HS-5 (cell line): Measurements from ENCODE around the gene S1PR2.
"Not testable (repeated sequence)": the region's sequence is repeated elsewhere in the genome, so short reads cannot be mapped to it uniquely, and the experiment has no call there.

Experiments
- DNase-seq: peaks from one replicate; pipeline ENCODE4 v3.0.0-alpha.2; 2012; ENCODE audit warnings: low read depth

The S1PR2 gene

GRCh38 chr19:10254244-10254643 is 23.1 kb upstream of the S1PR2 start:
- DNase-seq, result no peak

- DNase-seq, result no peak
Measured at GRCh38 chr19:10252707-10253106, 21.6 kb upstream of the S1PR2 start.

DNA sequence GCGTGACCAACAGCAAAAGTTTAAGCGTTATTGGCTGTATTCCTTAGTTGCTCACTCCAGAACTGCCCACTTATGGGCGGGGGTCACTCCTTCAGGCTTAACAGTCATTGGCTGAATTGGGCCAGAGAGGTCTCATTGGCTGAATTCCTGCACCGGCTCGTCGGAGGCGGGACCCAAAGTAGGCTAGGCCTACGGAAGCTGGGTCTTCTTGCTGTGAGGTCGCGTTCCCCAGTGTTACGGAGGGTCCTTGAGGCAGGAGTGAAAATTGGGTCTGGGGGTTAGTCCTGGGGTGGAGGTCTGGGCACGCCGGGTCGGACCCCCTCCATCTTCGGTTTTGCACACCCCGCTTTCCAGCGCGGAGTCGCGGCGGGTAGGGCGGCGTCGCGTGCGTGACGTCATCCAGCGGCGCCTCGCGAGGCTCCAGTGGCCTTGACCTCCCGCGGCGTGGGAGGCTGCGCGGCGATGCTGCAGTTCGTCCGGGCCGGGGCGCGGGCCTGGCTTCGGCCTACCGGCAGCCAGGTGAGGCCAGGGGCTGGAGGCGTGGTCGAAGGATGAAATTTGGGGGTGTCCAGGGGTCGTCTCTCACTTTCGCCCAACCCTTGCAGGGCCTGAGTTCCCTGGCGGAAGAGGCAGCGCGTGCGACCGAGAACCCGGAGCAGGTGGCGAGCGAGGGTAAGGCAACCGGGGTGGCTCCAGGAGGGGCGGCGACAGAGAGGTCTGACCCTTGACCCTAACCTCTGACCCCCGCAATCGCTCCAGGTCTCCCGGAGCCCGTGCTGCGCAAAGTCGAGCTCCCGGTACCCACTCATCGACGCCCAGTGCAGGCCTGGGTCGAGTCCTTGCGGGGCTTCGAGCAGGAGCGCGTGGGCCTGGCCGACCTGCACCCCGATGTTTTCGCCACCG is 20.9 kb upstream of the S1PR2 start, which contains the start of gene MRPL4:
TSS of gene MRPL4 (plus strand) at position 423 of the 903 bp plus-strand sequence. CDS start at position 463, 40 bp downstream.
- DNase-seq, result peak; percentile 99

GRCh38 chr19:10246511-10246910 is 15.4 kb upstream of the S1PR2 start:
- DNase-seq, result no peak

DNA sequence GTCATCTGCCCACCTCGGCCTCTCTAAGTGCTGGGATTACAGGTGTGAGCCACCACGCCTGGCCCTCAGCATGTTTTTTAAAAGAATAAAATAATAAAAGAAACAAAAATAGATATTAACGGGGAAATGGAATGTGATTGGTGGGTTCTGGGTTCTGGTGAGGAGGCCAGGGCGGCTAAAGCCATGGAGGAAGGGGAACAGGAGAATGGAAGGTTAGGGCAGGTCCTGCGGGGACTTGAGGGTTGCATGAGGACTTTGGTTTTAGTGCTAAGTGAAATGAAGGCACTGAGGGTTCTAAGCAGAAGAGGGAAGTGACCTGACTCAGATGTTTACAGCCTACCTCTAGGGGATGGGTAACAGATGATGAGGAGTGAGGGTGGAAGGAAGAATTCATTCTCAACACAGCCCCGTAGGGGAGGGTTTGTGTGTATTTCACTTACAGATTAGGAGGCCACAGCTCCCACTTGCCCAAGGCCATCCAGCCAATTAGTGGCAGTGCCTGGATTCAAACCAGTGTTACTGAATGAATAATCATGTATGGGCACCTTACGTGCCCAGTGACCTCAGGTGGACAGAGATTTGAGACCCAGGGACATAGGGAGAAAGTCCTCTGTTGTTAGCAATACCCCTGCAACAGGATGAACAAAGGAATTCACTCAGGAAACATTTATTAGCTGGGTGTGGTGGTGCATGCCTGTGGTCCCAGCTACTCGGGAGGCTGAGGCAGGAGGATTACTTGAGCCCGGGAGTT is 14.2 kb upstream of the S1PR2 start:
- DNase-seq, result no peak

DNA sequence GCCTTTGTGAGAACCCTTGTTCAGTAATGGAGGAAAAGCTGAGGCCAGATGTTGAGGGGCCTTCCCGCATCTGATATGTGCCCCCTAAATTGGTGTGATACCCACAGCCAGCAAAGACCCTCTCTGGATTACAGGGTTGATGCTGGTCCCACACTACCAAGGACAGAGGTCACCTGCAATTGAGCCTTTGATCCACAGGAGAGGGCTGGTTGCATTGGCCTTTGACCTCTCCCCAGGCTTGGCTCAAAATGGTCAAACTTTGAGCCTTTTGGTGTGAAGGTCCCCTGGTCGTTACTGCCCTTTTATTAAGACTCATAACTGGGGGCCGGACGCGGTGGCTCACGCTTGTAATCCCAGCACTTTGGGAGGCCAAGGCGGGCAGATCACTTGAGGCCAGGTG is 12.5 kb upstream of the S1PR2 start:
- no peak for DNase-seq

DNA sequence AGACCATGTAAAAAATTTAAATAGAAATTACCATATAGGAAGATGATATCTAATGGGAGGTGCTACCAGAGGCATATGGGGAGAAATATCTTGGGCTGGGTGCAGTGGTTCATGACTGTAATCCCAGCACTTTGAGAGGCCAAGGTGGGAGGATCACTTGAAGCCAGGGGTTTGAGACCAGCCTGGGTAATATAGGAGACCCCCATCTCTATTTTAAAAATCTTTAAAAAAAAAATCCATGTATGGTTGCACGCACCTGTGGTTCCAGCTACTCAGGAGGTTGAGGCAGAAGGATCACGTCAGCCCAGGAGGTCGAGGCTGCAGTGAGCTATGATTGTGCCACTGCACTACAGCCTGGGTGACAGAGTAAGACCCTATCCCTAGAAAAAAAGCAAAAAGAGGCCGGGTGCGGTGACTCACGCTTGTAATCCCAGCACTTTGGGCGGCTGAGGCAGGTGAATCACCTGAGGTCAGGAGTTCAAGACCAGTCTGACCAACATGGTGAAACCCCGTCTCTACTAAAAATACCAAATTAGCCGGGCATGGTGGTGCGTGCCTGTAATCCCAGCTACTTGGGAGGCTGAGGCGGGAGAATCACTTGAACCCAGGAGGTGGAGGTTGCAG is 10.8 kb upstream of the S1PR2 start:
- not testable (repeated sequence) for DNase-seq

GRCh38 chr19:10238172-10238783 is 7.1 kb upstream of the S1PR2 start:
- DNase-seq, result no peak

GRCh38 chr19:10237702-10238101 is 6.6 kb upstream of the S1PR2 start:
- DNase-seq, result no peak

GRCh38 chr19:10235409-10235808 is 4.3 kb upstream of the S1PR2 start:
- DNase-seq, result not testable (repeated sequence)

DNA sequence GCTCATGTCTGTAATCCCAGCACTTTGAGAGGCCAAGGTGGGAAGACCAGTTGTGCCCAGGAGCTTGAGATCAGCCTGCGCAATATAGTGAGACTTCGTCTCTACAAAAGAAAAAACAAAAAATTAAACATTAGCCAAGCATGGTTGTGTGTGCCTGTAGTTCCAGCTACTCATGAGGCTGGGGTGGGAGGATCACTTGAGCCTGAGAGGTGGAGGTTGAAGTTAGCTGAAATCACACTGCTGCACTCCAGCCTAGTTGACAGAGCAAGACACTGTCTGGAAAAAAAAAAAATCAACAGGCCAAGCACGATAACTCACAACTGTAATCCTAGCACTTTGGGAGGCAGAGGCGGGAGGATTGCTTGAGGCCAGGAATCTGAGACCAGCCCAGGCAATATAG is 3.9 kb upstream of the S1PR2 start:
- DNase-seq, result no peak

DNA sequence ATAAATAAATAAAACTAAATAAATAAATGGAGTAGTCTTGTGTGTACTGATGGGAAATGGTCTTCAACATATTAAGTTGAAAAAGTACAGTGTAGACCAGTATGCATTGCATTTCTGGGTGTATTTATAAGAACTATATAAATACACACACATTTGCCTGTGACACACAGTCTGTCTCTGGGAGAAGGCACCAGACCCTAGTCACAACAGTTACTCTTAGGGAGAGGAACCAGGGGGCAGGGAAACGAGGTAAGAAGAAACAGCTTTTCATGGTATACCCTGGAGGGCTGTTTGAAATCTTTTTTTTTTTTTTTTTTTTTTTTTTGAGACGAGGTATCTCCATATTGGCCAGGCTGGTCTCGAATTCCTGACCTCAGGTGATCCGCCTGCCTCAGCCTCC is 2.8 kb upstream of the S1PR2 start:
- DNase-seq, result no peak

DNA sequence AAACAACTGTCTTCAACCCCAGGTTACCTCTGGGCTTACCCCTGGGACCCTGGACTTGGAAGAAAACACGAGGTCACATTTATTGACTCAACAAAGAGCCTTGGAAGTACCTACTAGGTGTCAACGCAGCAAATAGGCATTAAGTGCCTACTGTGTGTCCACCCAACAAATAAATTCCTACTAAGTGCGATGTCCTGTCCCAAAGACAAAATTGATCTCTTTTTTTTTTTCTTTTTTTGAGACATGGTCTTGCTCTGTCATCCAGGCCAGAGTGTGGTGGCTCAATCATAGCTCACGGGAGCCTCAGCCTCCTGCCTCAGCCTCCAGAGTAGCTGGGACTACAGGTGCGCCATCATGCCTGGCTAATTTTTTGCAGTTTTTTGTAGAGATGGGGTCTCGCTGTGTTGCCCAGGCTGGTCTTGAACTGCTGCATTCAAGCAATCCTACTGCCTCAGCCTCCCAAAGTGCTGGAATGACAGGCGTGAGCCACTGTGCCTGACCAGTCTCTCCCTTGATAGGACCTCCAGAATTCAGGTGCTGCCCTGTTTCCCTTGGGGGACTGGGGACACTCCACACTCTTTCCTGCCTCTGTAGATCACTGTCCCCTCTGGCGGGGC is 589 bp upstream of the S1PR2 start:
- no peak for DNase-seq

DNA sequence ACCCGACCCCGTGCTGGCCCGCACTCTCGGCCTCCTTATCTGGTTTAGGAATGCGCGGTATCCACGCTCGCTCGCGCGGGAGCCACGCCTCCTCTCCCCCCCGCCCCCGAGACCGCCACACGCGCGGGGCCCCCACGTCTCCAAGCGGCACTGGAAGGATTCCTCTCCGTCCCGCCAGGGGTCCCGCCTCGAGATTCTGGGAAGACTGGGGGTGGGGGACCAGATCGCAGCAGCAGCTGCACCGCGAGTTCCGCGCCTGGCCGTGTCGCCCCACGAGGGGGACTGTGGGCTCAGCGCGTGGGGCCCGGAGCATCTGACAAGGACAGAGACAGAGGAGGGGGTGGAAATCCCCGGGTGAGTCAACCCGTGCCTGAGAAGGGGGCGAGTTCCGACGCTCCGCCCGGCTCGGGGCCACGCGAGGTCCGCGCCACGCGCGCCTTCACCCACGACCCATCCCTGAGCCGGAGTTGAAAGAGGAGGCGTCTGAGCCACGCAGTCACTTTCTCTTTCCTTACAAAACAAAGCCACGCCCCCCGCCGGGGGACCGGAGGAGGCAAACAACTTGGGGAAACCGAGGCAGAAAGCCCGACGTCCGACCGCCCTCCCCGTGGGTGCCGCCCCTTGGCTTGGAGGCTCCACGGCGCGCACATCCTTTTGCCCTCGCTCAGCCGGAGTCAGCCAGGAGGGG is 814 bp downstream of the S1PR2 start:
- DNase-seq, result no peak

DNA sequence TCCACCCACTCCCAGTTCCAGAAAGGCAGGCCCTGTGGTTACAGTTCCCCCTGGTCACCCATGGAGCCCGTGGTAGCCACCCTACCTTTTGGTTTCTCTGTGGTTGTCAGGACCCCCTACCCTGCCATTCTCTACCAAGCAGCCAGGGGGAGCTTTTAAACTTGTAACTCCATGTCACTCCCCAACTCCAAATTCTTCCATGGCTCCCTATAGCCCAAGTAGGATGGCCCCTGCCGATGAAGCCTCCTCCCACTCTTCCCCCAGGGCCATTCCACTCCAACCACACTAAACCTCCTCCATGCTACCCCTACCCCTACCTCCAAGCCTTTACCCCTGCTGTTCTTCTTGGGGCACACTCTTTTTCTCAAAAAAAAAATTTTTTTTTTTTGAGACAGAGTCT is 2.2 kb downstream of the S1PR2 start:
- DNase-seq, result no peak

- DNase-seq, result no peak
Measured at GRCh38 chr19:10228393-10228792, 2.7 kb downstream of the S1PR2 start.

- DNase-seq, result no peak
Measured at GRCh38 chr19:10227026-10227971, 3.8 kb downstream of the S1PR2 start.

DNA sequence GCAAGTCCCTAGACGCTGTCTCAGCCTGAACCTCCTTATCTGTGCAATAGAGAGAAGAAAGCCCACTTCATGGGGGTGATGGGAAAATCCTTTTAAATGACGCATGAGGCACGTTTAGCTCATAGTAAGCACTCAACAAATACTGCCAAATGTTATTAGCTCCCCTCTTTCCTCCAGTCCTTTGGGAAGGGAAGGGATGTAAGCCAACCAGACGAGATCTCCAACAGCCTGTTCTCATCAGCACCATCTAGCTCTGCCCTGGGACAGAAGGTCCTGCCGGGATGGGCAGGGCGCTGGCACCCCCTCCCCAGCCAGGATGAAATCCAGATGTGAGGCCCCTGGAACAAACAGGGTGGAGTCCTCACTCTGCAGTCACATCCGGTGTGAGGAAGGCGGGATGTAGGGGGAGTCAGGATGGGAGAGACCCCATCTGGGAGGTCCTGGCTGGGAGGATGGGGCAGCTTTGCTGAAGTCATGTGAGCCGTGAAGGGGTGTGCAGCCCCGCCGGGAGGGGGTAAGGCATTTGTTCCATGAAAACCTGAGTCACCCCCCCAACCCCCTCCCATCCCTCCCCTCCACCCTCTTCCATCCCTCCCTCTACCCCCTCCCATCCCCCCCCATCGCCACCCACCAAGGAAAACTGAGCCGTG is 4.6 kb downstream of the S1PR2 start:
- DNase-seq, result peak; percentile 79

DNA sequence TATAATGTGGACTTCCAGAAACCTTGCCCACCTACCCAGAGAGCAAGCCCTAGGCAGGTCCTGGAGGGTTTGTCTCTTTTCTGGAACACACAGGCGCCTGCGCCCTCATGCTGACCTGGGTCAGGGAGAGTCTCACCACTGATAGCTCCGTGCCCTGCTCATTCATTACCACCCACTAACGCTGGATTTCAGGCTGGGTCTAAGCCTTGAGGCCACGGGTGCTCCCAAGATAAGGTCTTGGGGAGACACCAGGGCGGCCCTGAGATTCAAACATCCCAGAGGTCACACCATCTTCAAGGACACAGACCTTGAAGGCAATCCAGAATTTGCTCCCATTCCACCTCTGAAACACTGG is 5.1 kb downstream of the S1PR2 start:
- no peak for DNase-seq

- no peak for DNase-seq
Measured at GRCh38 chr19:10224337-10224736, 6.8 kb downstream of the S1PR2 start.
